GM12878 (cell line): ENCODE measurements around the gene UMPS. TPM values are rescaled to one million over a fixed set of nuclear protein-coding genes. Genes with fewer than 3 reads are reported as not detected.

Experiments used
- BHLHE40 ChIP-seq, 2 experiments: fragments of 450-650 bp in 1 of 2; IDR thresholded peaks; 2 replicates each; pipeline ENCODE4 v1.6.1; 2011 to 2017; ENCODE audit warnings: low read depth in 2 of 2, borderline replicate concordance in 1 of 2, improper control_type of control experiment in 1 of 2, low read length in 1 of 2, mild to moderate bottlenecking in 1 of 2
- CBX5 ChIP-seq: sonication (generic); IDR thresholded peaks from 2 replicates; pipeline ENCODE4 v1.6.1; 2016; ENCODE audit warnings: low read depth, moderate library complexity, mild to moderate bottlenecking, inconsistent platforms
- CEBPB ChIP-seq, 2 experiments: fragments of 150-350 bp in 1 of 2; IDR thresholded peaks; 2 replicates each; pipeline ENCODE4 v1.6.1; 2012 to 2014; ENCODE audit warnings: low read depth in 2 of 2, low read length in 2 of 2, borderline replicate concordance in 1 of 2, inconsistent platforms in 1 of 2
- NRF1 ChIP-seq: conservative IDR thresholded peaks from 2 replicates; pipeline ENCODE4 v1.6.1; 2011; ENCODE audit warnings: mild to moderate bottlenecking, low read depth, low read length, improper control_type of control experiment
- POLR2AphosphoS5 ChIP-seq: IDR thresholded peaks from 2 replicates; pipeline ENCODE4 v1.6.1; 2011; ENCODE audit warnings: mild to moderate bottlenecking, low read length, inconsistent platforms
- SIN3A ChIP-seq: IDR thresholded peaks from 2 replicates; pipeline ENCODE4 v1.6.1; 2012; ENCODE audit warnings: low read depth, low read length, improper control_type of control experiment
- SIX5 ChIP-seq: IDR thresholded peaks from 2 replicates; pipeline ENCODE4 v1.6.1; 2011; ENCODE audit warnings: mild to moderate bottlenecking, low read depth, low read length, moderate library complexity; ENCODE audit not compliant: severe bottlenecking
- YBX1 ChIP-seq: fragments of 450-650 bp; IDR thresholded peaks from 2 replicates; pipeline ENCODE4 v1.6.1; 2016; ENCODE audit warnings: antibody characterized with exemption
- polyA plus RNA-seq, 11 experiments: library from polyadenylated mRNA; depleted of rRNA in 4 of 11; unstranded in 6 of 11; stranded (reverse) in 5 of 11; fragments of >200 nt; fragmentation: Nextera tagmentation in 4 of 11; fragmentation: Illumina TruSeq in 1 of 11; extraction: Ambion mirVana in 4 of 11; extraction: Trizol in 1 of 11; gene quantifications; 1 replicate in 1 of 11; 2 replicates in 10 of 11; pipeline versions ENCODE4 v1.2.1 to v1.2.3, GENCODE V29; 2011 to 2016; ENCODE audit warnings: inconsistent platforms in 2 of 11, missing spikeins in 2 of 11, low read depth in 1 of 11
- total RNA-seq, 4 experiments: library from RNA; depleted of rRNA in 3 of 4; stranded (reverse); fragments of >200 nt in 3 of 4; fragmentation: Illumina TruSeq in 1 of 4; extraction: Trizol in 1 of 4; gene quantifications; 2 replicates each; pipeline versions ENCODE4 v1.2.1 to v1.2.3, GENCODE V29; 2013 to 2021
- TF ChIP-seq, protein P1 (sequence below): IDR thresholded peaks from 2 replicates; pipeline ENCODE4 v1.6.1; 2012; ENCODE audit warnings: mild to moderate bottlenecking, low read depth, low read length
- TF ChIP-seq, protein P2 (sequence below): IDR thresholded peaks from 2 replicates; pipeline ENCODE4 v1.6.1; 2012; ENCODE audit warnings: low read depth, low read length, improper control_type of control experiment

The UMPS gene
- total and polyA plus RNA-seq, 10 of the 15 experiments (the other 5 are each of a cell fraction or from before 2014, with no cell fraction given), result 30.6 to 82.8 (median 49.5) TPM

DNA sequence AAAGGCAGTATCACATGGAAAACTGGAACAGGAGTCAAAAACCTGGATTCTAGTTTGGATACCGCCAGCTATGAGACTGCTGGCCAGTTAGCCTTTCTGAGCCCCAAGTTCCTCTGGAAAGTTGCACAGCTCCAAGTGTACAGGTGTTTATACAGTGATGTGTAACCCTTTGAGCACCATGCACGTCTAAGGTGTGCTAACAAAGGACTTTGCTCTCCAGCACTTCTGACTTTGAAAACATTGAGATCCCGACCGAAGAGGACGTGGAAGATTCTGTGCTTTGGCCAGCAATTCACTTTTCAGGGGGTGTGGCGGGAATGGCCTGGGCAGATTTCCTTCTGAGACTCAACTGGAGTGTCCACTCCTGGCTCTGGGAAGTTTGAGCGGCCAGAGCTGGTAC lies 45.8 kb upstream of the UMPS start (continued):
- TF ChIP-seq, protein P1, sequence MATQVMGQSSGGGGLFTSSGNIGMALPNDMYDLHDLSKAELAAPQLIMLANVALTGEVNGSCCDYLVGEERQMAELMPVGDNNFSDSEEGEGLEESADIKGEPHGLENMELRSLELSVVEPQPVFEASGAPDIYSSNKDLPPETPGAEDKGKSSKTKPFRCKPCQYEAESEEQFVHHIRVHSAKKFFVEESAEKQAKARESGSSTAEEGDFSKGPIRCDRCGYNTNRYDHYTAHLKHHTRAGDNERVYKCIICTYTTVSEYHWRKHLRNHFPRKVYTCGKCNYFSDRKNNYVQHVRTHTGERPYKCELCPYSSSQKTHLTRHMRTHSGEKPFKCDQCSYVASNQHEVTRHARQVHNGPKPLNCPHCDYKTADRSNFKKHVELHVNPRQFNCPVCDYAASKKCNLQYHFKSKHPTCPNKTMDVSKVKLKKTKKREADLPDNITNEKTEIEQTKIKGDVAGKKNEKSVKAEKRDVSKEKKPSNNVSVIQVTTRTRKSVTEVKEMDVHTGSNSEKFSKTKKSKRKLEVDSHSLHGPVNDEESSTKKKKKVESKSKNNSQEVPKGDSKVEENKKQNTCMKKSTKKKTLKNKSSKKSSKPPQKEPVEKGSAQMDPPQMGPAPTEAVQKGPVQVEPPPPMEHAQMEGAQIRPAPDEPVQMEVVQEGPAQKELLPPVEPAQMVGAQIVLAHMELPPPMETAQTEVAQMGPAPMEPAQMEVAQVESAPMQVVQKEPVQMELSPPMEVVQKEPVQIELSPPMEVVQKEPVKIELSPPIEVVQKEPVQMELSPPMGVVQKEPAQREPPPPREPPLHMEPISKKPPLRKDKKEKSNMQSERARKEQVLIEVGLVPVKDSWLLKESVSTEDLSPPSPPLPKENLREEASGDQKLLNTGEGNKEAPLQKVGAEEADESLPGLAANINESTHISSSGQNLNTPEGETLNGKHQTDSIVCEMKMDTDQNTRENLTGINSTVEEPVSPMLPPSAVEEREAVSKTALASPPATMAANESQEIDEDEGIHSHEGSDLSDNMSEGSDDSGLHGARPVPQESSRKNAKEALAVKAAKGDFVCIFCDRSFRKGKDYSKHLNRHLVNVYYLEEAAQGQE, result no peak
- TF ChIP-seq CEBPB (IDR thresholded peaks at IDR 0.05; ENCODE audit: borderline replicate concordance in 1 of 2, low read depth in 2 of 2, low read length in 2 of 2) (no peak), SIX5 (no peak), SIN3A (no peak), BHLHE40 (IDR thresholded peaks at IDR 0.05; ENCODE audit: borderline replicate concordance in 1 of 2, low read depth in 2 of 2, low read length in 1 of 2) (no peak), POLR2AphosphoS5 (no peak), CBX5 (no peak), YBX1 (no peak), NRF1 (no peak)
- TF ChIP-seq, protein P2, sequence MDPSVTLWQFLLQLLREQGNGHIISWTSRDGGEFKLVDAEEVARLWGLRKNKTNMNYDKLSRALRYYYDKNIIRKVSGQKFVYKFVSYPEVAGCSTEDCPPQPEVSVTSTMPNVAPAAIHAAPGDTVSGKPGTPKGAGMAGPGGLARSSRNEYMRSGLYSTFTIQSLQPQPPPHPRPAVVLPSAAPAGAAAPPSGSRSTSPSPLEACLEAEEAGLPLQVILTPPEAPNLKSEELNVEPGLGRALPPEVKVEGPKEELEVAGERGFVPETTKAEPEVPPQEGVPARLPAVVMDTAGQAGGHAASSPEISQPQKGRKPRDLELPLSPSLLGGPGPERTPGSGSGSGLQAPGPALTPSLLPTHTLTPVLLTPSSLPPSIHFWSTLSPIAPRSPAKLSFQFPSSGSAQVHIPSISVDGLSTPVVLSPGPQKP, result no peak
- TF ChIP-seq, all 136 proteins: peak for 0
